CD14-positive monocyte (primary cell): ENCODE results near the gene TGM5. TPM values are rescaled to one million over a fixed set of nuclear protein-coding genes. Genes with fewer than 3 reads are reported as not detected.

Source experiments
- DNase-seq, 3 donors: peaks; one replicate each; pipeline ENCODE4 v3.0.0-alpha.2; 2011 to 2022
- H2AFZ ChIP-seq: 2 replicates; pipeline ENCODE4 v1.6.0; 2012; ENCODE audit warnings: mild to moderate bottlenecking, low read depth, low read length, inconsistent platforms; ENCODE audit not compliant: insufficient read depth, poor library complexity, severe bottlenecking
- H3K27ac ChIP-seq, 2 donors: 1 replicate in 1 of 2; 2 replicates in 1 of 2; pipeline ENCODE4 v1.5.1; 2012 to 2013; ENCODE audit warnings: low read length in 2 of 2, control low read depth in 1 of 2, inconsistent platforms in 1 of 2, low read depth in 1 of 2, mild to moderate bottlenecking in 1 of 2
- H3K27me3 ChIP-seq, 2 donors: one replicate each; pipeline versions ENCODE4 v1.6.0 to v1.6.1; 2011 to 2013; ENCODE audit warnings: low read length in 2 of 2; ENCODE audit not compliant: control insufficient read depth in 2 of 2, insufficient read depth in 2 of 2
- H3K36me3 ChIP-seq, 2 donors: replicated peaks in 1 of 2; 1 replicate in 1 of 2; 2 replicates in 1 of 2; pipeline versions ENCODE4 v1.5.1 to v1.6.1; 2012 to 2013; ENCODE audit warnings: low read length in 2 of 2, control low read depth in 1 of 2, inconsistent platforms in 1 of 2, mild to moderate bottlenecking in 1 of 2; ENCODE audit not compliant: insufficient read depth in 2 of 2, control insufficient read depth in 1 of 2
- H3K4me1 ChIP-seq, 2 donors: 1 replicate in 1 of 2; 2 replicates in 1 of 2; pipeline versions ENCODE4 v1.5.1 to v1.6.1; 2012 to 2013; ENCODE audit warnings: low read length in 2 of 2, control low read depth in 1 of 2, inconsistent platforms in 1 of 2, mild to moderate bottlenecking in 1 of 2, moderate library complexity in 1 of 2; ENCODE audit not compliant: insufficient read depth in 2 of 2, control insufficient read depth in 1 of 2
- H3K4me2 ChIP-seq: replicated peaks from 2 replicates; pipeline ENCODE3; 2012; ENCODE audit warnings: low read length, moderate library complexity, mild to moderate bottlenecking; ENCODE audit not compliant: poor library complexity, severe bottlenecking; ENCODE audit errors: extremely low read depth
- H3K4me3 ChIP-seq, 3 experiments: fragments of 200-600 bp in 1 of 3; sonication (generic) in 1 of 3; replicated peaks in 1 of 3; 1 replicate in 2 of 3; 2 replicates in 1 of 3; pipeline ENCODE4 v1.5.1; 2011 to 2013; ENCODE audit warnings: low read length in 3 of 3, mild to moderate bottlenecking in 3 of 3, control low read depth in 2 of 3, low read depth in 2 of 3, inconsistent platforms in 1 of 3, moderate library complexity in 1 of 3
- H3K79me2 ChIP-seq: 2 replicates; pipeline ENCODE4 v1.6.0; 2012; ENCODE audit warnings: mild to moderate bottlenecking, control low read depth, inconsistent platforms, low read length, moderate library complexity; ENCODE audit not compliant: insufficient read depth
- H3K9ac ChIP-seq: 2 replicates; pipeline ENCODE4 v1.6.0; 2017; ENCODE audit warnings: low read length, mild to moderate bottlenecking; ENCODE audit not compliant: insufficient read depth, poor library complexity, severe bottlenecking
- H3K9me3 ChIP-seq, 2 donors: replicated peaks in 1 of 2; 1 replicate in 1 of 2; 2 replicates in 1 of 2; pipeline versions ENCODE4 v1.5.1 to v1.6.1; 2012 to 2013; ENCODE audit warnings: low read length in 2 of 2, control low read depth in 1 of 2; ENCODE audit not compliant: control insufficient read depth in 1 of 2, insufficient read depth in 1 of 2
- H4K20me1 ChIP-seq: 2 replicates; pipeline ENCODE4 v1.6.0; 2012; ENCODE audit warnings: mild to moderate bottlenecking, low read length, control low read depth, moderate library complexity; ENCODE audit not compliant: insufficient read depth
- H3K27ac Mint-ChIP-seq, 7 donors: one replicate each; pipeline ENCODE4 v1.8.0; 2020; ENCODE audit warnings: mild to moderate bottlenecking in 7 of 7, mixed read lengths in 7 of 7, moderate library complexity in 6 of 7, inconsistent platforms in 2 of 7
- H3K27me3 Mint-ChIP-seq, 3 donors: one replicate each; pipeline ENCODE4 v1.8.0; 2021 to 2022; ENCODE audit warnings: low read depth in 3 of 3, mild to moderate bottlenecking in 3 of 3, mixed read lengths in 3 of 3, moderate library complexity in 3 of 3, inconsistent platforms in 1 of 3
- H3K36me3 Mint-ChIP-seq, 2 donors: one replicate each; pipeline ENCODE4 v1.8.0; 2020; ENCODE audit warnings: mixed read lengths in 2 of 2, inconsistent platforms in 1 of 2, mild to moderate bottlenecking in 1 of 2
- H3K4me1 Mint-ChIP-seq: one replicate; pipeline ENCODE4 v1.8.0; 2020; ENCODE audit warnings: mild to moderate bottlenecking, mixed read lengths
- H3K4me3 Mint-ChIP-seq, 2 donors: one replicate each; pipeline ENCODE4 v1.8.0; 2020; ENCODE audit warnings: mild to moderate bottlenecking in 2 of 2, mixed read lengths in 2 of 2, moderate library complexity in 1 of 2
- H3K9me3 Mint-ChIP-seq, 7 donors: one replicate each; pipeline ENCODE4 v1.8.0; 2020 to 2022; ENCODE audit warnings: mixed read lengths in 7 of 7, mild to moderate bottlenecking in 6 of 7, moderate library complexity in 6 of 7, inconsistent platforms in 2 of 7
- CTCF ChIP-seq: fragments of 200-600 bp; IDR thresholded peaks from one replicate; pipeline ENCODE4 v1.8.0; 2022; ENCODE audit warnings: antibody characterized with exemption, mild to moderate bottlenecking
- WGBS: methylation state at CpG from one replicate; pipeline ENCODE4 v1.1.5; 2013; ENCODE audit warnings: missing lambda C conversion rate; ENCODE audit not compliant: insufficient coverage; 5-methylcytosine and 5-hydroxymethylcytosine counted together
- intact Hi-C, 2 donors: fragments of 100-400 bp; cut with micrococcal nuclease; formaldehyde crosslinking; loops; one replicate each; pipeline versions ENCODE4 v1.15.0 to v1.15.1; 2023
- polyA plus RNA-seq, 3 donors: library from polyadenylated mRNA; depleted of rRNA in 1 of 3; unstranded in 2 of 3; stranded (reverse) in 1 of 3; fragments of 300-500 nt in 2 of 3; fragments of >200 nt in 1 of 3; fragmentation: Illumina TruSeq in 2 of 3; gene quantifications; 1 replicate in 2 of 3; 2 replicates in 1 of 3; pipeline ENCODE4 v1.2.3, GENCODE V29; 2012 to 2021

Gene TGM5
- polyA plus RNA-seq, 3 donors, result not detected

- intact Hi-C loops, result no loop called here
- H3K4me3 Mint-ChIP-seq, result no peak overlapping the region
- Histone ChIP-seq H3K36me3 (no peaks in the 10 kb centered on the region), H3K27ac (no peak overlapping the region), H3K4me3 (no peak overlapping the region), H3K4me1 (no peaks in the 10 kb centered on the region), H3K4me2 (no peak overlapping the region), H4K20me1 (no peaks in the 10 kb centered on the region), H3K79me2 (no peaks in the 10 kb centered on the region), H3K9me3 (no peaks in the 10 kb centered on the region), H2AFZ (no peak overlapping the region), H3K9ac (no peak overlapping the region), H3K27me3 (no peaks in the 10 kb centered on the region)
- 83% methylated on average over 1 of the region's 6 CpGs for whole genome bisulfite sequencing
- TF ChIP-seq CTCF, result no peak
- H3K27ac Mint-ChIP-seq, result no peak overlapping the region
- no peaks in the 10 kb centered on the region for H3K36me3 Mint-ChIP-seq
- peaks cover 6 to 8% (median 8%) of the 10 kb centered on the region in 3 donors for H3K27me3 Mint-ChIP-seq
- peaks cover 0 to 6% (median 4%) of the 10 kb centered on the region in 7 donors for H3K9me3 Mint-ChIP-seq
- no peaks in the 10 kb centered on the region for H3K4me1 Mint-ChIP-seq
- DNase-seq, result no peak
These were observed 52.0 kb downstream of the TGM5 start for GRCh38 chr15:43214592-43215295.

GRCh38 chr15:43214169-43214568 is 52.6 kb downstream of the TGM5 start:
- no peaks in the 10 kb centered on the region for H3K36me3 Mint-ChIP-seq
- H3K27me3 Mint-ChIP-seq, result peaks cover 5 to 10% (median 9%) of the 10 kb centered on the region in 3 donors
- no peak overlapping the region for H3K4me3 Mint-ChIP-seq
- H3K36me3 ChIP-seq, result no peaks in the 10 kb centered on the region
- H3K27ac ChIP-seq, result no peak overlapping the region
- DNase-seq, result no peak
- H3K9me3 ChIP-seq, result no peaks in the 10 kb centered on the region
- TF ChIP-seq CTCF, result no peak
- no peaks in the 10 kb centered on the region for H3K79me2 ChIP-seq
- peaks cover 0 to 7% (median 4%) of the 10 kb centered on the region in 7 donors for H3K9me3 Mint-ChIP-seq
- no peak overlapping the region for H3K4me3 ChIP-seq
- H3K4me1 Mint-ChIP-seq, result no peaks in the 10 kb centered on the region
- no peaks in the 10 kb centered on the region for H3K4me1 ChIP-seq
- 90% methylated on average over 7 of the region's 8 CpGs for WGBS
- H3K9ac ChIP-seq, result no peak overlapping the region
- H3K27ac Mint-ChIP-seq, result no peak overlapping the region
- intact Hi-C loops, result no loop called here
- H4K20me1 ChIP-seq, result no peaks in the 10 kb centered on the region
- H2AFZ ChIP-seq, result no peak overlapping the region
- H3K4me2 ChIP-seq, result no peak overlapping the region
- H3K27me3 ChIP-seq, result no peaks in the 10 kb centered on the region
